ENCODE measurements around the gene ACSF3. TPM values are rescaled to one million over a fixed set of nuclear protein-coding genes. Genes with fewer than 3 reads are reported as not detected.

ACSF3 gene
- total and polyA plus RNA-seq, 2 of the 4 experiments (the other 2 are of a cell fraction) = 9.5 to 14.2 TPM

- Histone ChIP-seq H2BK120ac (ENCODE audit: low read depth, low read length) (no peak overlapping the region), H3K4me3 (ENCODE audit: insufficient read depth, low read depth, low read length) (no peak overlapping the region), H3K36me3 (ENCODE audit: control insufficient read depth, insufficient read depth, low read length) (no peaks in the 10 kb centered on the region), H2AFZ (replicated peaks; ENCODE audit: low read length, poor library complexity) (no peak overlapping the region), H4K20me1 (ENCODE audit: insufficient read depth, low read length) (no peaks in the 10 kb centered on the region; the same call in 1 of the 2 replicates), H3K79me1 (ENCODE audit: low read depth in 1 of 2, low read length in 2 of 2) (no peaks in the 10 kb centered on the region), H3K9ac (ENCODE audit: low read depth, low read length) (no peak overlapping the region), H4K5ac (ENCODE audit: low read depth, low read length) (no peak overlapping the region), H3K23ac (ENCODE audit: low read depth, low read length) (no peak overlapping the region), H3K27ac (ENCODE audit: insufficient read depth, low read length) (no peak overlapping the region), H2BK20ac (ENCODE audit: low read depth, low read length) (no peak overlapping the region), H2AK5ac (ENCODE audit: low read depth, low read length) (no peak overlapping the region), H4K8ac (ENCODE audit: low read depth in 2 of 2, low read length in 2 of 2) (no peak overlapping the region), H3K27me3 (ENCODE audit: control insufficient read depth, insufficient read depth, low read length) (peaks cover 2% of the 10 kb centered on the region; the same call in 1 of the 2 replicates), H3K9me3 (ENCODE audit: control insufficient read depth, insufficient read depth, low read length) (no peaks in the 10 kb centered on the region), H3K18ac (ENCODE audit: low read depth, low read length) (no peak overlapping the region), H3K56ac (ENCODE audit: extremely low read depth, insufficient read depth, low read length) (no peak overlapping the region), H4K91ac (ENCODE audit: insufficient read depth, low read depth, low read length) (no peak overlapping the region), H2BK5ac (ENCODE audit: low read depth, low read length, poor library complexity, severe bottlenecking) (no peak overlapping the region), H2AK9ac (replicated peaks; ENCODE audit: low read depth, low read length, poor library complexity) (no peak overlapping the region), H2BK15ac (ENCODE audit: low read depth, low read length) (no peak overlapping the region), H3K14ac (replicated peaks; ENCODE audit: low read depth, low read length) (no peak overlapping the region), H3K4me1 (ENCODE audit: control insufficient read depth, insufficient read depth, low read length) (peaks cover 6% of the 10 kb centered on the region), H3K4ac (ENCODE audit: low read depth, low read length) (no peak overlapping the region), H3K9me1 (ENCODE audit: insufficient read depth, low read length) (peaks cover 3% of the 10 kb centered on the region; the same call in 1 of the 2 replicates), H3K4me2 (ENCODE audit: low read depth, low read length) (no peak overlapping the region)
- in situ Hi-C loops (cut with MboI; ENCODE audit: low sequenced_read_pairs) = no loop called here
- ATAC-seq (ENCODE audit: low read depth) (no peak), DNase-seq (no peak)
- ChIA-PET POLR2A (ENCODE audit: unreplicated experiment) (no interaction called here), CTCF (no interaction called here)
- no TSS peak for BruUV-seq (replicated peaks)
- TF ChIP-seq POLR2A (IDR thresholded peaks at IDR 0.05; ENCODE audit: low read depth, low read length) (no peak), MAZ (IDR thresholded peaks at IDR 0.05; ENCODE audit: borderline replicate concordance, low read depth, low read length) (no peak), MAFK (IDR thresholded peaks at IDR 0.05; ENCODE audit: low read depth, low read length) (no peak), SMC3 (IDR thresholded peaks at IDR 0.05; ENCODE audit: low read depth, low read length) (no peak), CEBPB (IDR thresholded peaks at IDR 0.05; ENCODE audit: low read depth, low read length) (no peak), CHD1 (IDR thresholded peaks at IDR 0.05; ENCODE audit: low read depth, low read length) (no peak), CTCF (conservative IDR thresholded peaks at IDR 0.05; ENCODE audit: low read depth, low read length) (no peak), ELK1 (IDR thresholded peaks at IDR 0.05; ENCODE audit: borderline replicate concordance, low read depth, low read length) (no peak), RFX5 (IDR thresholded peaks at IDR 0.05; ENCODE audit: low read depth, low read length) (no peak), RCOR1 (IDR thresholded peaks at IDR 0.05; ENCODE audit: insufficient replicate concordance, low read length) (no peak), USF2 (IDR thresholded peaks at IDR 0.05; ENCODE audit: low read depth, low read length) (no peak), FOS (IDR thresholded peaks at IDR 0.05; ENCODE audit: low read depth, low read length) (no peak)
- intact Hi-C loops (cut with micrococcal nuclease) = no loop called here
- dilution Hi-C loops (cut with HindIII; ENCODE audit: low sequenced_read_pairs, unreplicated experiment) = no loop called here
- 60% methylated on average over 2 of the region's 14 CpGs; no CpG with 5 or more reads in 1 of the 2 experiments for WGBS, 2 experiments (ENCODE audit: extremely low coverage in 2 of 2, insufficient read length in 1 of 2)
Observed at GRCh38 chr16:89189358-89190025, 95.8 kb downstream of the ACSF3 start.
